ENCODE results near the gene XIST. TPM values are rescaled to one million over a fixed set of nuclear protein-coding genes. Genes with fewer than 3 reads are reported as not detected.

The XIST gene
- total RNA-seq, 1 experiment from 2014 or later, result 1.4 TPM

GRCh38 chrX:73829890-73830466 is 22.5 kb downstream of the XIST start:
- no peaks in the 10 kb centered on the region for H3K23me2 ChIP-seq (ENCODE audit: insufficient read length, low read depth, low read length, poor library complexity, severe bottlenecking)
- H3K79me1 ChIP-seq (ENCODE audit: insufficient read depth, low read depth, low read length, poor library complexity, severe bottlenecking), result no peaks in the 10 kb centered on the region
- no peak overlapping the region for H2BK5ac ChIP-seq (ENCODE audit: insufficient read length, low read length)
- H3K9me3 ChIP-seq (ENCODE audit: control insufficient read depth, low read depth, low read length), result no peaks in the 10 kb centered on the region
- H3K4me1 ChIP-seq (ENCODE audit: insufficient read depth, low read length), result no peaks in the 10 kb centered on the region
- H3K18ac ChIP-seq (ENCODE audit: insufficient read length, low read depth, low read length), result no peak overlapping the region
- H4K20me1 ChIP-seq (ENCODE audit: control insufficient read depth, insufficient read depth, insufficient read length), result no peaks in the 10 kb centered on the region
- DNase-seq, result no peak
- H2BK15ac ChIP-seq (ENCODE audit: low read depth, low read length), result no peak overlapping the region
- H3K27me3 ChIP-seq (ENCODE audit: insufficient read depth, low read length), result no peaks in the 10 kb centered on the region
- H3K36me3 Mint-ChIP-seq (ENCODE audit: insufficient read depth in 1 of 3, low read depth in 3 of 3), result no peaks in the 10 kb centered on the region
- no peak overlapping the region for H2BK12ac ChIP-seq (ENCODE audit: insufficient read length, low read depth, low read length)
- H3K4me1 Mint-ChIP-seq, result peaks cover 0 to 2% of the 10 kb centered on the region in 2 experiments; a peak in 1 of 4 replicates
- no peak overlapping the region for H3K14ac ChIP-seq (ENCODE audit: insufficient read depth, low read length)
- no peaks in the 10 kb centered on the region for H3K79me2 ChIP-seq (ENCODE audit: insufficient read depth, low read length)
- H2AFZ ChIP-seq (ENCODE audit: low read length), result no peak overlapping the region
- no peak overlapping the region for H3K27ac ChIP-seq (ENCODE audit: insufficient read length, low read depth, low read length)
- H3K23ac ChIP-seq (ENCODE audit: insufficient read length, low read depth, low read length), result no peak overlapping the region
- H4K5ac ChIP-seq (ENCODE audit: insufficient read length, low read depth, low read length), result no peak overlapping the region
- H3T11ph ChIP-seq (ENCODE audit: low read length), result no peak overlapping the region
- H2BK120ac ChIP-seq (ENCODE audit: low read depth, low read length, poor library complexity, severe bottlenecking), result no peak overlapping the region
- H2AK5ac ChIP-seq (ENCODE audit: insufficient read length, low read length), result no peak overlapping the region
- no CpG with 5 or more reads among the region's 5 CpGs for WGBS (ENCODE audit: extremely low coverage, insufficient read length, low lambda C conversion rate)
- H3K27me3 Mint-ChIP-seq (ENCODE audit: low read depth), result no peaks in the 10 kb centered on the region; the same call in 1 of the 2 replicates
- H2BK20ac ChIP-seq (ENCODE audit: low read depth, low read length, poor library complexity, severe bottlenecking), result no peak overlapping the region
- H3K4ac ChIP-seq (ENCODE audit: low read depth, low read length), result no peak overlapping the region
- H3K9ac ChIP-seq (ENCODE audit: extremely low read depth, insufficient read length, low read length), result no peak overlapping the region
- no peak overlapping the region for H3K4me2 ChIP-seq (ENCODE audit: insufficient read depth, insufficient read length, low read length)
- no peak overlapping the region for H3K56ac ChIP-seq (ENCODE audit: insufficient read length, low read depth, low read length)
- H3K4me3 Mint-ChIP-seq, result no peak overlapping the region
- no peak overlapping the region for H4K91ac ChIP-seq (ENCODE audit: insufficient read length, low read depth, low read length)
- no peak overlapping the region for H3K27ac Mint-ChIP-seq
- no peaks in the 10 kb centered on the region for H3K9me3 Mint-ChIP-seq
- no peak for TF ChIP-seq CTCF (conservative IDR thresholded peaks at IDR 0.05)
- no peak overlapping the region for H4K8ac ChIP-seq (replicated peaks; ENCODE audit: insufficient read length, low read depth, low read length)
